T-helper 1 cell treated with Interleukin-12 subunit alpha and Interleukin-12 subunit beta and Interleukin-4 antibody, amounts not matched to agents 30 ng/mL and 1 ng/mL, for 36 hours (primary cell): ENCODE results near the gene ITGB6. TPM values are rescaled to one million over a fixed set of nuclear protein-coding genes. Genes with fewer than 3 reads are reported as not detected.

Experiments
- intact Hi-C: fragments of 100-400 bp; cut with micrococcal nuclease; formaldehyde crosslinking; loops from one replicate; pipeline ENCODE4 v1.15.1; 2024
- total RNA-seq: library from RNA; stranded (reverse); gene quantifications from 2 replicates; pipeline ENCODE4 v1.2.3, GENCODE V29; 2022

ITGB6 gene, protein sequence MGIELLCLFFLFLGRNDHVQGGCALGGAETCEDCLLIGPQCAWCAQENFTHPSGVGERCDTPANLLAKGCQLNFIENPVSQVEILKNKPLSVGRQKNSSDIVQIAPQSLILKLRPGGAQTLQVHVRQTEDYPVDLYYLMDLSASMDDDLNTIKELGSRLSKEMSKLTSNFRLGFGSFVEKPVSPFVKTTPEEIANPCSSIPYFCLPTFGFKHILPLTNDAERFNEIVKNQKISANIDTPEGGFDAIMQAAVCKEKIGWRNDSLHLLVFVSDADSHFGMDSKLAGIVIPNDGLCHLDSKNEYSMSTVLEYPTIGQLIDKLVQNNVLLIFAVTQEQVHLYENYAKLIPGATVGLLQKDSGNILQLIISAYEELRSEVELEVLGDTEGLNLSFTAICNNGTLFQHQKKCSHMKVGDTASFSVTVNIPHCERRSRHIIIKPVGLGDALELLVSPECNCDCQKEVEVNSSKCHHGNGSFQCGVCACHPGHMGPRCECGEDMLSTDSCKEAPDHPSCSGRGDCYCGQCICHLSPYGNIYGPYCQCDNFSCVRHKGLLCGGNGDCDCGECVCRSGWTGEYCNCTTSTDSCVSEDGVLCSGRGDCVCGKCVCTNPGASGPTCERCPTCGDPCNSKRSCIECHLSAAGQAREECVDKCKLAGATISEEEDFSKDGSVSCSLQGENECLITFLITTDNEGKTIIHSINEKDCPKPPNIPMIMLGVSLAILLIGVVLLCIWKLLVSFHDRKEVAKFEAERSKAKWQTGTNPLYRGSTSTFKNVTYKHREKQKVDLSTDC
- total RNA-seq, result not detected in 2 replicates

DNA sequence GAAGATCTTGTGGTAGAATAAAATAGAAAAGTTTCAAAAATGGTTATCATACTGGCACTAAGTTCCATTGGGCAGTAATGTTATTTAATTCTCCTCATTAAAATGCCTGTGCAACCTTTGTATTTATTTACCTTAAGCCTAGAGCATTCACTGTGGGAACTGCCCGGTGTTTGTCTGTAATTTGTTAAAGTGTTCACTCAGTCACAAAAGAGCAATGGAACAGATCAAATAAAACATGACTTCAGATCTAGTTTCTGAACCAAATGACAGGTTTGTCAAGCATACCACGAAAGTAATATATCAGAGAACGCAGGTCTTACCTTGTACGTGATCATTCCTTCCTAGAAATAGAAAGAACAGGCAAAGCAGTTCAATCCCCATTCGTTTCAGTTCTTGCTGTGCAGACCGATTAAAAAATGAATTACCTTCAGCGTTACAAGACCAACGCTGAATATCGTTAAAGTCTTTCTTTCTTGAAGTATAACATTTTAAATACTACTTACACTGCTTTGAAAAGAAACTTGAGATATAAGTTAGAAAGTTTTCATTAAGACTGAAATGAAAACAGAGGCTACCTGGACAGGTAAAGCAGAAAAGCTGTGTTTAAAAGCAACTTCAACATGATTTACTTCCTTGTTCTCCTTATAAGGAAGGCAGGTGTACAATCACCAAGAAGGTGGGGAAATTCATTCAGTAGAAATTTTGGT lies at the start of gene ITGB6:
TSS of gene ITGB6 (minus strand) at position 590 of the 707 bp plus-strand sequence. CDS start at position 381, 209 bp downstream.
- intact Hi-C loops, result no loop called here

DNA sequence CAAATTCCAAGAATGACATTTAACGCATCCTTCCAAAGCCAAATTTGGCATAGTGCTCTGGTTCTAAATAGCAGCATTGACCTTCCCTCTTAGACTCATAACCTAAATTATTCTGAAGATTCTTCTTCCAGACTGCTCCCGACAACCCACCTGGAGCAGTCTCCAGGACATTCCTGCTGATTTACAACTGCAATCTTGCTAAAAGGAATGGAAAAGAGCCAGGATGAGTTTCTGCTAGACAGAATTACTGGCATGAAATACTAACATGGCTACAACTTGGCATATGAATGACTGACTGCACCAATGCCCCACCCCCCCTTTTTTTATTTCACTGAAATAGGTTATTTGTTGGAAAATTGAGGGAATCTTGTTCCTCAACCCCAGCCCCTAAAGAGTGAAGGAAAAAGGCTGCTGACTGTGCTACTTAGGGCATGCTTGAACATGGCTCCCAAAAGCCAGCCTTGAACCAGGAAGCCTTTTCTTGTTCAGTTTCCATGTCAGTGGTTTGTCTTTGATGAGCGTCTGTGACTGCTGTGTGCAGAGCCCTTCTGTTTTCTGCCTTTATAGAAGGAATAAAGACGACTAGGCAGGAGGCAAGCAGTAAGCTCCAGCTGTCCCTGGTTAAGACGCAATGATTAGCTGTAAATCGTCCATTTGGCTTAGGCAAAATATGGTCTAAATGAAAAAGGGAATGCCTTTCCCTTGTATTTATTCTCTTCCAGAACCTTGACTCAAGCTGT lies 47.4 kb upstream of the ITGB6 start:
- intact Hi-C loops, result no loop called here

DNA sequence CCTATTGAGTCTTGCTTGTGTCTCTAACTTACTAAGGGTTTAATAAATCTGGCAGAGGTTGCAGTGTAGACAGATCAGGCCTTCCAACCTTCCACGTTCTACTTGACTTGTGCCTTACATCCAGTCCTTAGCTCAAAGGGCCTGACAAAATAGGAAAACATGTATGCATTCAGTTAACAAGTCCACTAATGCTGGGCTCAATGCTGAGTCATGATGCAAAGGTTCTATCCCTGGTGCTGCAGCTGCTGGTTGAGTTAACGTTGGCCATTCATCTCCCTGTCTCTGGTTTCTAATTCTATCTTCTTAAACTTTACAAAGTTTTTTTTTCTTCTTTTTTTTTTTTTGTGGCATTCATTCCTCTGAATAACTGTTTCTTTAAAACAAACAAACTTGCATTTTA lies 46.3 kb upstream of the ITGB6 start:
- intact Hi-C loops, result no loop called here

DNA sequence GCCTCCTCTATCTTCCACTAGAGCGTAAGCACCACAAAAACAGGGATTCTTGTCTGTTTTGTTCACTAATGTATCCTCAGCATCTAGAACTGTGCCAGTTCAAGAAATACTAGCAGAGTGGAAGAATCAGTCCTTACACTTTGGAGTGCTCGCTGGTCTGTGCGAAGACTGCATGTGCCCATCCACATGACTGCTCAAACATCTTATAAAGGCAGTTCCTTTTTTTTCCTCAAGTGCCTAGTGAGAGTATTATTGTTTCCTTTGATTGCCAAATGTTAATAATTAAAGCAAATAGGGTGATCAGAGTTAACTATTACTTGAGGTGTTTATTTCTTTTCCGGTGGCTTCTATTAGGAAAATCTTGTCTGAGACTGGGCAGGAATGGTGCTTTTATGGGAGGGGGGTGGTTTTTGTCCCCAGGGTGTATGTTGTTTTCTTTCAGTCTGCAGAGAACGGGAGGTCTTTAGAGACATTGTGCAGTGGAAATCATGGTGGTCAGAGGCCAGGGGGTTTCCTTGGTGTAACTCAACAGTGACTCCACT lies 45.6 kb upstream of the ITGB6 start:
- intact Hi-C loops, result no loop called here

DNA sequence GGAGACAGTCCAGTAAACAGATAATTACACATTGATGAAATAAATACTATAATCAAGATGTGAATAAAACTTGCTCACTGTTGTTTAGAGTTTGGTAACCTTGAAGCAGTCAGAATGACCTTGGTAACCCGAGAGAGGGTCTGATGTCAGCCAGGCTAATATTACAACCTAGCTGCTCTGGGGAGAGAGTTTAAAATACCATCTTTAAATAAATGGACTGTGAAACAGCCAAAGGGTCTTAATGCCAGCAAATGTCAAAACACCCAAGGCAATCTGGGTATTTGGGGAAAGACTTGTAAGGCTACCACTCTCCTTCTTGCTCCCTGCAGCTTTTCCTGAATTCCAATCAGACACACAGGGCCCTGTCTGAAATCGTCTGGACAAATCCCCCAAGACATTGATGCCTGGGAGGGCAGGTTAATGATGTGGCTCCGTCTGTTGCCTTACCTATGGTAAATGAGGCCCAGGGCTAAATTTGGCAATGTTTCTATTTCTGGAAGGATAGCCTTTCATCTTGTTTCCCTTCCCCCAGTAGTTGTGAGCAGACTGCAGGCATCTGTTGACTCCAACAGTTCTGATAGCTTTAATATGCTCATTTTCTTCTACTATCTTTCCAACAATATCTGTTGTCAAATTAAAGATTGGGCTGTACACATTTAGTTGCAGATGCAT lies 43.0 kb upstream of the ITGB6 start:
- intact Hi-C loops, result no loop called here

DNA sequence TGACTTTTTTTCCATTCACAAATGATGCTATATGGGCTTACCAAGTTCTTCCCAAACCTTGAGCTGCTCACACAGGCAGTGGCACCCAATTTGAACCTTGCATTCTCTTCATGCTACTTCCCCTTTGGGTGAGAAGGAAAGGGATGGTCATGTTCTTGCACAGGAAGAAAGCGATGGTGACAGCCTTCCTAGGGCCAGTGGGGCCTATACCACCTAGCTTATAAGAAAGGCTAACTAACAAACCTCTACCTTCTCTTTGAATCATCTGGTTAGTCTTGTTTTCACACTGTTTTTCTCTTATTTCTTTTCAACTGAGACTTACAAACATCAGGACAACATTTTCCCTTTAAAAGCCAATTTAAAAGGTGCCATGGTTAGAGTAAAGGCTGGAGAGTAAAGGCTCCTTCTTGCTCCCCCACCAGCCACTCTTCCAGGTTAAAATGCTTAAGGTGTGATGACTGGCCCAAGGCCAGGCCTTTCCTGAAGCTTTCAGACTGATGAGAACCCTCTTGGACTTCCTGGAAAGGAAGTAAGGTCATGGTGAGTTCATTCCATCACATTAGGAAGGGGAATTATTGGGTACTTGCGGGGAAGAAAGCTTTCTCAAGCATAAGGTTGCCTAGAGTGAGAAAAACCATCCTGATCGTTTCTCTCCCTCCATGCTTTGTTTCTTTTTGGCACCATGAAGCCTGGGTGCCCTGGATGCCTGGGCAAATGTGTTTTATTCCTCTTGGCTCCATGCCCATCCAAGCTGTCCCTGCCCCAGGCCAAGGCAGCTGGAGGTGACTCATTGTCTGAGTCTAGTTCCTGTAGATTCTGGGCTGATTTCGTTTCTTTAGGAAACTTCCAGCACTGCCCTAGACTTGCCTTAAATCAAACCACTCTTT lies 41.4 kb upstream of the ITGB6 start:
- intact Hi-C loops, result no loop called here

DNA sequence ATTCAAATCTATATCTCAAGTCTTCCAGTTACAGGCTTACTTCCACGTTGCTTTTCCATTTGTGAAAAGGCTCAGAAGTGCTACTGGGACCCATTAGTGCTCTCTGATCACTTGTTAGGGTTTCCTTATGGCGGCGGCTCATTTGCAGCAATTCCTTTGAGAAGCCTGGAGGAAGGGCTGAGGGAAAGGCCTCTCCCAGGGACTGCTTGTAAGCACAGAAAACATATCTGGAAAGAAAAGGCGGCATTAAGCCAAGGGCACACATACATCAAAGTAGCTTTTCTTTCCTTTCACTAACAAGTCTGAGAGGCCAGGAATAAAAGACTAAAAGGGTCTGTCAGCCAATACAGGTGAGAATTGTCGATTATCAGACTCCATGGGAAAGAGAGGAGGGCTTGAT lies 39.4 kb upstream of the ITGB6 start:
- intact Hi-C loops, result no loop called here

DNA sequence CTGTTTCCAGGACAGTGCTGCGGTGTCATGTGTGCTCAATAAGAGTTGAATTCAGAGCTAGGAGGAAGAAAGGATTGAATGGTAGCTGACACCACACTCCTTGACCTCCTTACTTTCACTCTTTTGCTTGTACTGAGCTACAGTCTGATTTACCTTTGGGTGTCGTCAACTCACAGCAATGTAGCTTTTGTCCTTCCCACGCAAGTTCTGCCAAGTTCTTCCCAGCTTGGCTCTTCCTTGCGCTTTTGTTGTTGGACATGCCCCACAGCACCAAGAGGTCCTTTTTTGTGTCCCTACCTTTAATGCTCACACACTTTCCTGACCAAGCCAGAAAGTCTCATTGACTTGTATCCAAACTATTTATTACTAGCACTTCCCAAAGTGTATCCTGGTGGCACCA lies 38.3 kb upstream of the ITGB6 start:
- intact Hi-C loops, result no loop called here

DNA sequence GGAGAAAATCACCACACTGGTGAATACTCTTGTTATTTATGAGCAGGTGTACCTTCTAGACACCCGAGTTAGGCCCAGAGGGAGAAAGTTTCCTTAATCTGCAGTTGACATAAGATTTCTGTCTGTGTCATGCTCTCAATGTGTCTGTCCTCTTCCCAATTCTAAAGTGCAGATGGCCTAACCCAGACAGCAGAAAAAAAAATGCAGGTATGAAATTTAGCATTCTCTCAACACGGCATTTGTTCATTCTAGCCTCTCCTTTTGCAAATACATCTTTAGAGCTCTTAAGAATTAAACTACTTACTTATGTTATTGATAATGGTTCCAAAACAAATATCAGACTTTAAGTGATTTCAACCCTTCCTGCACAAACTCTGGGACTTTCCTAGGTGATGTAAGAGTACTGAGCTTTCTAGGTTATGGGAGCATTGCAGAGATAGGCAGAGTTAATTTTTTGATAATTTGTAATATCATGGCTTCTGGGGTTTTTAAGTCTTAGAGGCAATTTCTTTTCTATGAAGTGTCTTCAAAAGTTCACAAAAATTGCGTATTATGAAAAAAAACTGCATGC lies 32.9 kb upstream of the ITGB6 start:
- intact Hi-C loops, result no loop called here

DNA sequence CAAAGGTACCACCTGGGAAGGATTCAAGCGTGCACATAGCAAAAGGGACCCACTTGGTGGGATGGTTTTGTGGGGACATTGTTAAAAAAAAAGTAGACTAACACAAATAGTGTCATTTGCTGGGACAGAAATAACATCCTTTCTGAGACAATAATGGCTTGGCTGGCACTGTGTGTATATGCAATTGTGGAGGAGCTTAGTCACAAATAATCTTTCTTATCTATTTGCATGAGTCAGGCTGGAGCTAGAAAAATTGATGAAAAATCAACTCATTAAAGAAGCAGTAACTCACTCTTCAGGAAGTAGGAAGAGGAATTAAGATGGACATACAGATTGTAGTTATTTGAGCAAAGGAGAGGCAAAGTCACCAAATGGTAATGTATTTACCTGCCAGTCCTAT lies 29.5 kb upstream of the ITGB6 start:
- intact Hi-C loops, result no loop called here

DNA sequence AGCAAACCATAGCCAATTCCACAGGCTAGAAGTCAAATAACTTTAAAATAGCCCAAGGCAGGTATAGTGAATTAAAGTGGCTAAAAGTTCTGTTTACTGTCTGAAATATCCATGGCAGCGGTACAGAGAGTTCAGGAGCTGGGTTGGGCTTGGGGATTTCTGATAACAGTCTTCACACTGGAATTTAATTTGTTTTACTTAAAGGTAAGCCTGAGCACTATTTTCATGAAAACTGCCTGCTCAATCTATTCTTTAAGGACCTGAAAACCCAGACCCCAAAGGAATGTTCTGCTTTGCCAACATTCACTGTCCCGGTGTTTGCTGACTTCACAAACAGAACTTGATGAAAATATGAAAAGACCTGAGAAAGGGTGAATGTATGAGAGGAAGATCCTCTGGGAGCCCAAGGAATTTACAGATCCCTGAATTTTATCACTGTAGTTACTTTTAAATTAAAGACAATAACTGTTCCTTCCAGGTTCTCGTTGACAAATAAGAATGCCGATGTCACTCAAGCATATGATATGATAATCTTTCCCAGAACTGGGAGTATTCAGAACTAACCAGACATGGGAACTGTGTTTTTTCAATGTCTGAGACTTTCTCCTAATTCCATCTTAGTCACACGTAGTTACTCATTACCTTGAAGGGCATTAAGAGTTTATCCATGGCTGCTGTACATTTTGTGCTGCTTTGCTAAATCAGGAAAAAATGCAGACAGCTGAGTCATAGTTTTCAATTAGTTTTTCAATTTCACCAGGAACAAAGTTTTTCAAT lies 28.3 kb upstream of the ITGB6 start:
- intact Hi-C loops, result no loop called here

DNA sequence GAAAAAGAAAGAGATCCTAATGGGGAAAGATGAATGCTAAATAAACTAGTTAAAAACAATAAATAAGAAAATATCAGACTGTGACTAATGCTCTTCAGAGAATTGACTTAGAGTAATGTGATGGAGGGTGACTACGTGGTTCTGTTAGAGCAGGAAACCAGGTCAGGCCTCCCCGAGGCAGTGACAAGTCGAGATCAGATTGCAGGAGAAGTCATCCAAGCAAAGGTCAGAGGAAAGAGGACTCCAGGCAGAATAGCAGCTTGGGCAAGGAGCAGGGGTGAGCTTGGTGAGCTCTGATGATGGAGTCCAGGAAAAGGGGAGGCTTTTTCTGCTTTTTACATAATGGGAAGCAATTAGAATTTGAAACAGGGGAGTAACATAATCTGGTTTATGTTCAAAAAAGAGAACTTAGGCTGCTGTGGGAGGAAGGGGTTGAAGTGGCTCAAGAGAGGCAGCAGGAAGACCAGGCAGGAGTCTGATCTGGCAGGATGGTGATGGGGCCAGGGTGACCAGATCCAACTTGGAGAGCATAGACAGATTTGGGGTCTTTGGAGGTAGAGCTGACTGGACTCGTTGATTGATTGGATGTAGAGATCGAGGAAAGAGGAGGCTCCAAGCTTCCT lies 27.3 kb upstream of the ITGB6 start:
- intact Hi-C loops, result no loop called here

DNA sequence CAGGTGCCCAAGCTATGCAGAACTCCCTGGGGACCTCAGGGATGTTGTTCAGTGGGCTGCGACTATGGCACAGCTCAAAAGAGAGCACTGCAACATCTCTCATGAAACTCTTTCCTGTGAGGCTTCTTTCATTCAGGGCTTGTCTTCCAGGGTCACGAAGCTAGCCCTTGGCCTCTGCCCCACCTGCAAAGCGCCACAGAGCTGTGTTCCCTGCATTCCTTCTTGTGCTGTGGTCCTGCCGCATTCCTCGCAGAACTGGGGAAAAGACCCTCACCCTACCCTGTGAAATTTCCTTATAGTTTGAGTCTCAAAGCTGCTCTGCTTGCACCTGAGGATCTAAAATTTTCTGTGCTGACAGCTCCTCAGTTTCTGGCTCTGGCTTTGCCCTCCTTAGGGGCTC lies 26.3 kb upstream of the ITGB6 start:
- intact Hi-C loops, result no loop called here

DNA sequence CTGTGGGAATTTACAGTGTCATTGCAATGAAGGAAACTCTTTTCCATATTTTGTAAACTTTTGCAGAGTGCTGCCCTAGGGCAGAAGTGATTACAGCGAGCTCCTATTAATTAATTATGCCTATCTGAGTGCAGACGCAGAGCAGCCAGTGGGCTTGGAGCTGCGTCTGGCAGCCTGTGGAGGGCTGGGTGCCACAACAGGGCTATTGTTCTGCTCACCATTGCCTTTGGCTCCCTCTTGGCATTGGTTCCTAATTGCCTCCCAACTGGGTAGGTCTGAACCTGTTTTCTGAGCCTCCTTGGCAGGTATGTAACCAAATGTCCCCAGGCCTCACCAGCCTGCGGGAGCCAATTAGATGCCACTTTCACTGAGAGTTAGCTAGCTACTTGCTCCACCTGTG lies 25.6 kb upstream of the ITGB6 start:
- intact Hi-C loops, result loop anchor here (2.0 kb wide), 1 partner anchor 97 kb away; no protein-coding TSS in a partner anchor

DNA sequence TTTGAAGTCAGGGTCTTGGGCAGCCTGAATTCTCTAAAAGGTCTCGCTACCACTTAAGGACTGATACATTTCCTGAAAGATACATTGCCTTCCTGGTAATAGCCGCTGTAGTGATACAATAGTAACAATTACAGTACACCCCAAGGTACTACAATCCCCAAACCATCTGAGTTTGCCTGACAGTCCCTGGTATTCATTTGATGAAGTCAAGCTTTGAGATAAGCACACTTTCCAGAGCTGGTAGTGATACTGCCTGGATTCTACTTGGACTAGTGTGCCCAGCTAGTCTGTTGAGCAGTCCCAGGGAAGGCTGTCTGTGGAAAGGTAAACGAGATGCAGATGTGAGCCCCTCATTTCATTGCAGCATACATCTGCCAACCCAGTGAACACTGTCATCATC lies 24.4 kb upstream of the ITGB6 start:
- intact Hi-C loops, result loop anchor here (2.0 to 5.0 kb wide), 3 partner anchors 98 to 268 kb away; partner anchors contain the start of gene RBMS1

DNA sequence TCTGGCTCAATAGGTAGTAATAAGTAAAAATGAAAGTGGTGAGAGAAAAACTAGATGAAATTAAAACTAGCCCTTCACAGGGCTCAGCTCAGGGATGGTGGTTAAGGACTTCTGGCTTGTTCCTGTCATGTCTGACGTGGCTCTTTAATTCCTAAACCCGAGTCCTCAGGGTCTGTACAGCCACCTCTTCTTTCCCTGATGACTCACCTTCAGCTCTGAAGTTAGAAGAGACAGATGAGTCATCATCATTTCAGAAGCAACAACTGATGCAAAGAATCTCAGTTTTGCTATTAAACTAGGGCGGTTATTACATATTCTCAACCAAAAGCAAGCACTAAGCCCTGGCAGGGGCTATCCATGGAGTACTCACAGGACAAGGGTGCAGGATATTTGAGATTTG lies 24.0 kb upstream of the ITGB6 start:
- intact Hi-C loops, result loop anchor here (2.0 to 5.0 kb wide), 3 partner anchors 99 to 268 kb away; partner anchors contain the start of gene RBMS1

DNA sequence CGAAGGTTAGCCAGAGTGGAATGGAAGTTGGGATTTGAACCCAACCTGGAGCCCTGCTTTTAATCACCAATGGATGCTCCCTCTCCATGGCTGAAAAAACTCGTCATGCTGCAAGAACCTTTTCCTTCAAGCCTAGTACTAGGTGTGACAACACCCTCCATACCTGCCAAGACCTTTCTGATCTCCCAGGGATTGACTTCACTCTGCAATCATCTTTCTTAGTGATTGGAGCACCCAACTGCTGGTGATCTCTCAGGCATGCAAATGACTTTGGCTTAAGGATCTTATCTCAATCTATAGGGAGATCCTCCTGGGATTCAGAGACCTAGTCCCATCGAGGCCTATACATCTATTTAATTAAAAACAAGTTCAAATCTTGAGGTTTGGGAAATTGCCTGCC lies 23.5 kb upstream of the ITGB6 start:
- intact Hi-C loops, result loop anchor here (5.0 kb wide), 2 partner anchors 184 to 269 kb away; partner anchors contain the start of gene RBMS1
